OCI-LY3 (cell line): ENCODE results near the gene ALDOA.

Experiments
- H2AFZ ChIP-seq: fragments of 200-600, 300-600 bp; shearing (Covaris generic); 2 replicates; pipeline ENCODE4 v1.6.0; 2014; ENCODE audit warnings: antibody characterized with exemption, low read depth, low read length
- H3K27ac ChIP-seq: fragments of 200-600, 300-600 bp; sonication (generic); 2 replicates; pipeline ENCODE4 v1.5.1; 2014; ENCODE audit warnings: mild to moderate bottlenecking, low read length, moderate library complexity, mixed read lengths
- H3K27me3 ChIP-seq: fragments of 200-600, 300-600 bp; sonication (generic); 2 replicates; pipeline ENCODE4 v1.6.1; 2014; ENCODE audit warnings: low read depth, low read length, mixed read lengths
- H3K36me3 ChIP-seq: fragments of 200-600, 300-600 bp; sonication (generic); replicated peaks from 2 replicates; pipeline ENCODE3; 2014; ENCODE audit warnings: low read depth, low read length, mixed read lengths
- H3K4me1 ChIP-seq: fragments of 300-600, 200-600 bp; sonication (generic); 2 replicates; pipeline ENCODE4 v1.6.1; 2014; ENCODE audit warnings: low read length, mixed read lengths
- H3K4me2 ChIP-seq: fragments of 200-600, 300-600 bp; sonication (generic); 2 replicates; pipeline ENCODE4 v1.6.1; 2014; ENCODE audit warnings: low read length, mixed read lengths
- H3K4me3 ChIP-seq: fragments of 300-600, 200-600 bp; sonication (generic); 2 replicates; pipeline ENCODE4 v1.5.1; 2014; ENCODE audit warnings: antibody characterized with exemption, mild to moderate bottlenecking, low read length, moderate library complexity
- H3K79me2 ChIP-seq: fragments of 300-600, 200-600 bp; shearing (Covaris generic); 2 replicates; pipeline ENCODE4 v1.6.1; 2014; ENCODE audit warnings: mild to moderate bottlenecking, low read length, mixed read lengths
- H3K9ac ChIP-seq: fragments of 300-600, 200-600 bp; shearing (Covaris generic); 2 replicates; pipeline ENCODE4 v1.6.0; 2014; ENCODE audit warnings: mild to moderate bottlenecking, low read length, moderate library complexity
- H3K9me3 ChIP-seq: fragments of 200-600, 300-600 bp; shearing (Covaris generic); 2 replicates; pipeline ENCODE4 v1.6.1; 2014; ENCODE audit warnings: low read length, mixed read lengths; ENCODE audit not compliant: insufficient read depth
- H4K20me1 ChIP-seq: fragments of 200-600, 300-600 bp; sonication (generic); 2 replicates; pipeline ENCODE4 v1.6.1; 2016; ENCODE audit warnings: low read length, mixed read lengths; ENCODE audit not compliant: insufficient read depth
- EZH2phosphoT487 ChIP-seq: fragments of 200-600 bp; shearing (Covaris generic); IDR thresholded peaks from 2 replicates; pipeline ENCODE4 v1.6.1; 2018; ENCODE audit warnings: antibody characterized with exemption, mixed run types, low read depth
- TF ChIP-seq, protein P1 (sequence below): fragments of 200-600, 300-600 bp; sonication (generic); IDR thresholded peaks from 2 replicates; pipeline ENCODE4 v1.5.1; 2014; ENCODE audit warnings: antibody characterized with exemption, low read length, low read depth

The ALDOA gene

DNA sequence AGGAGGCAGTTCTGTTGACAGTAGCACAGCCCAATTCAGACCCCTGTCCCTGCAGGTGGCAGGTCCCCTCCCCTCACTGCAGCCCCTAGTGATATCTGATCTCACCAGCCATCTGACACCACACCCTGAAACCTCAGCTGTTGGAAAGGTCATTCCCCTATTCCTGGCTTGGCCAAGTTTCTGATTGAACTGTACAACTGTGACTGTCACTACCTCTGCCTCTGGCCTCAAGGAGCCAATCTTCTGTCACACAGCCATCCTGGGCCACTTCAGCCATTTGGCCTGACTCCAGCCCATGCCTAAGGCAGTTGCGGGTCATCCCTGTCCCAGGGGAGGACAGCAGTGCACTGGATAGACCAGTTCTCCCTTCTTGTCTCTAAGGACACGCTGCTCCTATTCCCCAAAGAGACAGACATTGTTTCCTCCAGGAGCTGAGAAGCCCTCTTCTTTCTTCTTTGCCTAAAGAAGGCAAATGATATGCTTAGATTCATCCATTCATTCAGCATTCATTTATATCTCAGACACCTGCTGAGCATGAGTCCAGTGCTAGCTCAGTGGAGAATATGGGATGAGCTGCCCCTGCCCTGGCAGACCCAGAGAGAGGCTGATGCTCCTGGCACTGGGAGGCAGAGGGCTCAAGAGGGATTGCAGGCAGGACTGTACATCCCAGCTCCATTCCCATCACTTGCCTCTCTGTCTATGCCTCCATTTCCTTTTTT, 4.6 kb upstream of the ALDOA start:
- TF ChIP-seq, protein P1, sequence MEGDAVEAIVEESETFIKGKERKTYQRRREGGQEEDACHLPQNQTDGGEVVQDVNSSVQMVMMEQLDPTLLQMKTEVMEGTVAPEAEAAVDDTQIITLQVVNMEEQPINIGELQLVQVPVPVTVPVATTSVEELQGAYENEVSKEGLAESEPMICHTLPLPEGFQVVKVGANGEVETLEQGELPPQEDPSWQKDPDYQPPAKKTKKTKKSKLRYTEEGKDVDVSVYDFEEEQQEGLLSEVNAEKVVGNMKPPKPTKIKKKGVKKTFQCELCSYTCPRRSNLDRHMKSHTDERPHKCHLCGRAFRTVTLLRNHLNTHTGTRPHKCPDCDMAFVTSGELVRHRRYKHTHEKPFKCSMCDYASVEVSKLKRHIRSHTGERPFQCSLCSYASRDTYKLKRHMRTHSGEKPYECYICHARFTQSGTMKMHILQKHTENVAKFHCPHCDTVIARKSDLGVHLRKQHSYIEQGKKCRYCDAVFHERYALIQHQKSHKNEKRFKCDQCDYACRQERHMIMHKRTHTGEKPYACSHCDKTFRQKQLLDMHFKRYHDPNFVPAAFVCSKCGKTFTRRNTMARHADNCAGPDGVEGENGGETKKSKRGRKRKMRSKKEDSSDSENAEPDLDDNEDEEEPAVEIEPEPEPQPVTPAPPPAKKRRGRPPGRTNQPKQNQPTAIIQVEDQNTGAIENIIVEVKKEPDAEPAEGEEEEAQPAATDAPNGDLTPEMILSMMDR: no peak
- TF ChIP-seq EZH2phosphoT487: no peak
- no peak overlapping the region for H3K4me2 ChIP-seq
- H3K79me2 ChIP-seq: peaks cover 24% of the 10 kb centered on the region
- H2AFZ ChIP-seq: no peak overlapping the region
- H3K36me3 ChIP-seq: peaks cover 4% of the 10 kb centered on the region
- no peak overlapping the region for H3K4me3 ChIP-seq
- peaks cover 8% of the 10 kb centered on the region for H3K4me1 ChIP-seq
- H3K9ac ChIP-seq: no peak overlapping the region
- no peaks in the 10 kb centered on the region for H3K9me3 ChIP-seq
- H3K27ac ChIP-seq: no peak overlapping the region
- no peaks in the 10 kb centered on the region for H3K27me3 ChIP-seq
- 0 out of 2 replicates have a peak, but pooled peaks cover 3% of the 10 kb centered on the region for H4K20me1 ChIP-seq

DNA sequence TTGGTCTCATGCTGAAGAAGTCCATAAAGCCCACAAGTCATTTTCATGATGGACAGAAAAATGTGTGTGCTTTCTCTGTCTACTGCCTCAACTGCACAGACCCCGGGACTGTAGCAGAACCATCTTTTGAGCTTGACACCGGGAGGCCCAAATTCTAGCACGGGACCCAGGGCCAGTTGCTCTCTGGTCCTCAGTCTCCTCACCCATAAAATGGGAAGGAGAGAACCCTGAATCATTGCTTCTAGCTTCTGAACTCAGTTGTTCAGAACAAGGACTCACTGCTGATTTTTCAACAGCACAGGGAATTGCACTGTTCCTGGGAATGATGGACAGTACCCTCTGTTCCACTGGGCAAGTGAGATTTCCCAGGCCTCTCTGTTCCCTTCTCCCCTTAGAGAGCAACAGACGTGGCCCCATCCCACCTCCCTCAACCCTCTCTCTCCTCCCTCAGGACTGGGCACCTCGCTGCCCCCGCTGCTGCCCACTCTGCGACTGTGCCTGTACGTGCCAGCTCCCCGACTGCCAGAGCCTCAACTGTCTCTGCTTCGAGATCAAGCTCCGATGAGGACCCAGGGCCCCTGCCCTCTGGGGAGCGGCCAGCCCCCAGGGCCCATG, 2.2 kb upstream of the ALDOA start:
- Histone ChIP-seq H3K36me3 (peaks cover 24% of the 10 kb centered on the region), H3K4me2 (peak overlapping the region; percentile 86), H3K4me3 (peak overlapping the region; percentile 94), H3K9me3 (no peaks in the 10 kb centered on the region), H3K4me1 (peaks cover 18% of the 10 kb centered on the region), H4K20me1 (peaks cover 23% of the 10 kb centered on the region), H3K27ac (peak overlapping the region; percentile 92), H3K79me2 (peaks cover 45% of the 10 kb centered on the region), H3K27me3 (no peaks in the 10 kb centered on the region), H2AFZ (peak overlapping the region; percentile 43; the same call in 1 of the 2 replicates), H3K9ac (peak overlapping the region; percentile 92)
- TF ChIP-seq, protein P1: no peak
- TF ChIP-seq EZH2phosphoT487: no peak

DNA sequence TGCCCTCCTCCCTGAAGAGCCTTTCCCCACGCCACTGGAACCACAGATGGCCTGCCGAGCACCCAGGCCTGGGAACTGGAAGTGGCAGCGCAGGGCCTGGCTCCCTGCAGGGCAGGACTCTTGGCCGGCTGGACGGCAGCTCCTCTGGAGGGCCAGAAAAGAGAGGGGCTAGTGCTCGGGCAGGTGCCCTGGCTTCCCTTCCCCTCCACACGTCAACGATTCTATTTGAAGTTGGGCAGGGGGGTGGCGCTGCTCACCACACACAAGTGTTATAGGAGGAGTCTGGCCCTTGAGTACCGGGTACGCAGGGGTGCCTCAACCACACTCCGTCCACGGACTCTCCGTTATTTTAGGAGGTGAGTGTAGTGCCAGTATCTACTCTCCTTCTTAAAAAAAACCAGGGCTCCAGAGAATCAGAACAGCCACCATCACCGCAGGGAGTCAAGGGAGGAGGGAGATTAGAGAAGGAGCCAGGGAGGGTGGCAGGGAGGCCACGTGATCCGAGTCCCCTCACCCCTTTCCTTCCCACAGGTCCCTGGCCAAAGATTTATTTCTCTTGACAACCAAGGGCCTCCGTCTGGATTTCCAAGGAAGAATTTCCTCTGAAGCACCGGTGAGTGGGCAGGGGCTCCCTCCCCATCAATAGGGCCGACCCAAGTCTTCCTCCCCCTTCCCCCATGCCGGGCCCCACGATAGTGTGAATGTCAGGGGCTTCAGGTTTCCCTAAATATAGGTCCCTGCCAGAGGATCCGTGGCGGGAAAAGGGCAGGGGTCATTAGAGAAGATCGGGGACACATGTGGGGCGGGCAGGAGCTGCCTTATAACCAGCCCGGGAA, 1.4 kb upstream of the ALDOA start:
- H3K4me3 ChIP-seq: peak overlapping the region; percentile 94
- H3K79me2 ChIP-seq: peaks cover 52% of the 10 kb centered on the region
- H3K4me2 ChIP-seq: peak overlapping the region; percentile 86
- H3K27me3 ChIP-seq: no peaks in the 10 kb centered on the region
- peak overlapping the region; percentile 92 for H3K27ac ChIP-seq
- H3K36me3 ChIP-seq: peaks cover 32% of the 10 kb centered on the region
- no peaks in the 10 kb centered on the region for H3K9me3 ChIP-seq
- peaks cover 18% of the 10 kb centered on the region for H3K4me1 ChIP-seq
- peak overlapping the region; percentile 43; the same call in 1 of the 2 replicates for H2AFZ ChIP-seq
- no peak for TF ChIP-seq EZH2phosphoT487
- TF ChIP-seq, protein P1: peak; percentile 62
- peak overlapping the region; percentile 92 for H3K9ac ChIP-seq
- peaks cover 30% of the 10 kb centered on the region for H4K20me1 ChIP-seq

DNA sequence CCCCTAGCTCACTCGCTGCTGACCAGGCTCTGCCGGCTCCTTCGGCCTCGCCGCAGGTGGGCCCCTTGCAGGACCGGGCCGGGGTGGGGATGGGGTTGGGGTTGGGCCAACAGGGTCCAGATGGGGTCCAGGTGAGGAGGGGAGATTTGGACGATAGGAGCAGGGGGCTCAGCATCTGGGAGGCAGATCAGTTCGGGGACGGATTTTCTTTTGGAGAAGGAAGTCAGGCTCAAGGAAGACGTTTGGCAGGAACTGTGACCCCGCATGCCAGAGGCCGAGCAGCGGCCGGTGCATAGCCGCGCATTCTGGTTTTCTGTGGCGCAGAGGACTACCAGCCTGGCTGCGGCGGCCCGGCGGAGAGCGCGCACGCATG, 845 bp upstream of the ALDOA start:
- peaks cover 18% of the 10 kb centered on the region for H3K4me1 ChIP-seq
- H3K9ac ChIP-seq: peak overlapping the region; percentile 92
- H3K4me2 ChIP-seq: peak overlapping the region; percentile 86
- no peak overlapping the region for H2AFZ ChIP-seq
- no peak for TF ChIP-seq EZH2phosphoT487
- TF ChIP-seq, protein P1: no peak
- no peaks in the 10 kb centered on the region for H3K9me3 ChIP-seq
- H3K36me3 ChIP-seq: peaks cover 38% of the 10 kb centered on the region
- H3K79me2 ChIP-seq: peaks cover 58% of the 10 kb centered on the region
- no peaks in the 10 kb centered on the region for H3K27me3 ChIP-seq
- H3K27ac ChIP-seq: peak overlapping the region; percentile 92
- peaks cover 36% of the 10 kb centered on the region for H4K20me1 ChIP-seq
- peak overlapping the region; percentile 94 for H3K4me3 ChIP-seq
